ENCODE data around the gene PELI1.

Gene PELI1

DNA sequence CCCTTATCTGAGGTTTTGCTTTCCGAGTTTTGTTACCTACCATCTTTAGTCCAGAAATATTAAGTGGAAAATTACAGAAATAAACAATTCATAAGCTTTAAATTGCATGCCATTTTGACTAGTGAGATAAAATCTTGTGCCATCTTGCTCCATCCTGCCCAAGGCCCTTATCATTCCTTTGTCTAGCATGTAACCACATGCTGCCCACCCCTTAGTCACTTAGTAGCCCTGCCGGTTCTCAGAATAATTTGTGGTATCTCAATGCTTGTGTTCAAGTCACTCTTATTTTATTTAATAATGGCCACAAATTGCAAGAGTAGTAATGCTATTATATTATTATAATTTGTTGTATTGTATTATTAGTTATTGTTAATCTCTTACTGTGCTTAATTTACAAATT lies 88.2 kb downstream of the PELI1 start:
- TF ChIP-seq CTCF (IDR thresholded peaks at IDR 0.05; ENCODE audit: insufficient read depth, low read length, poor library complexity, severe bottlenecking): no peak

DNA sequence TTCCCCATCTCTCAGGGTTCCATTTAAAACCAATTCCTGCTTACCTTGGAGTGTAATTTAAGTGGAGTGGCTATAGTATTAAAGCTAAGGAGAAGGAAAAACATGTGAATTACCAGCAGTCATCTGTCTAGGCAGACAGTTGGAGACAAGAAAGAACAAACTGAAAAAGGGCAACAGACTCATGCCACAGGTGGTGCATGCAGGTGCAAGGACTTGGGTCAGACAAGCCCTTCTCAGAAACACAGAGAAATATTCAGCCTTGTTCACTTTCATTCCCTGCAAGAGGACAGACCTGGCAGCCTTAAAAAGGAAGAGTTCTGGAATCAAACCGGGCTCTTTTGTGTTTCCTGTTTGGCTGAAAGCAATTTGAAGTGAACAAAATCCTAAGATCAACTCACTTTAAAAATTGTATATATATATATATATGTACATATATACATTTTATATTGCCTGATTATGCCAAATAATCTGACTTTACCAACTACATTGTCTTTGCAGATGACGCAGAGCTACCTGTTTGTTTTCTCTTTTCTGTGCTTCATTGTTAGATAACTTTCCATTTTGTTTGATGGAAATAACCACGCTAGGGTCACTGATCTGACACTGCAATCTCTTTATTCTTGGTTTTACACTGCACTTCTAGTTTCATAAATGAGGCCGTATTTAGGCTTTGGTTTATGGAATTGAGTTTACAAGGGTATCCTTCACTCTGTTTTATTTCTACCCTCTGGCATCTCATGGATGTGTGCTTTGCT lies 89.9 kb downstream of the PELI1 start:
- no peaks in the 10 kb centered on the region for H3K36me3 ChIP-seq (ENCODE audit: control insufficient read depth, insufficient read depth, low read length)
- H3K4me3 ChIP-seq (replicated peaks; ENCODE audit: low read depth, low read length): no peak overlapping the region
- no peak for TF ChIP-seq CTCF (IDR thresholded peaks at IDR 0.05; ENCODE audit: insufficient read depth, low read length, poor library complexity, severe bottlenecking)
- H3K27me3 ChIP-seq (replicated peaks; ENCODE audit: control insufficient read depth, insufficient read depth, low read length): no peaks in the 10 kb centered on the region
- no peak for DNase-seq (ENCODE audit: extremely low read depth, insufficient read length)

More for the DNA sequence above, 88.2 kb downstream of the PELI1 start:
- Histone ChIP-seq H3K27me3 (replicated peaks; ENCODE audit: control insufficient read depth, insufficient read depth, low read length) (no peaks in the 10 kb centered on the region), H3K36me3 (ENCODE audit: control insufficient read depth, insufficient read depth, low read length) (no peaks in the 10 kb centered on the region), H3K4me3 (replicated peaks; ENCODE audit: low read depth, low read length) (no peak overlapping the region)
- no peak for DNase-seq (ENCODE audit: extremely low read depth, insufficient read length)

DNA sequence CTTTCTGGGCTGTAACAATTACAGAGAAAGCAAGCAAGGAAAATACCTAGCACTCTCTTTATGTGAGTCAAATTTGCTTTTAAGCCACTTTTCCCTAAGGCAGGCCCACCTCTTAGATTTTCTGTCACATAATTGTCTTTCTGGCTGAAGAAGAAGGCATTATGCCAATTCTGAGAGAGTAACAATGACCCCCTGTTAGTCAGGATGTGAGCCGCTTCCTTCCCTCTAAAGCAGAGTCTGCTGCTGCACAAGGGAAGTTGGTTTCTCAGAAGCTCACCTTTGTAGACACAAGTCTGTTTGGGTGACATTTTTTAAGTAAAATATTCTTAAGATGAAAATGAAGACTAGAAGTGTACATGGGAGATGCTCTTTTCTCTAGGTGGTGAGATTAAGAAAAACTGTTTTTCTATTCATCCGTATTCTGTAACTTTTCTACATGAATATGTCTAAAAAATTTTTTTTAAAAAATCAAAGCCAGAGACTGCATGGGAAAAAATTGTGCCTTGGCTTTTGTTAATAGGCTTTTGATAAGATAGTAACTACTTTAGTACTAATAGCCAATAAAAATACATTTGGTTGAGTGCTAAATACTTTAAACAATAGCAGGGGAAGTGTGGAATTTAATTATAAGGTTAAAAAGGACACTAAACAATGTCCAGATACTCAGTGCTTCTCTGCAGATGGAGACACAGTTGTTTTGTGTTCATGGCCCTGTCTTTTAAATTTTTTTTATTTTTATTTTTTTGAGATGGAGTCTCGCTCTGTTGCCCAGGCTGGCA lies 91.6 kb downstream of the PELI1 start:
- no peak for TF ChIP-seq CTCF (IDR thresholded peaks at IDR 0.05; ENCODE audit: insufficient read depth, low read length, poor library complexity, severe bottlenecking)
- Histone ChIP-seq H3K4me3 (replicated peaks; ENCODE audit: low read depth, low read length) (no peak overlapping the region), H3K36me3 (ENCODE audit: control insufficient read depth, insufficient read depth, low read length) (no peaks in the 10 kb centered on the region), H3K27me3 (replicated peaks; ENCODE audit: control insufficient read depth, insufficient read depth, low read length) (no peaks in the 10 kb centered on the region)
- DNase-seq (ENCODE audit: extremely low read depth, insufficient read length): no peak

- peak; percentile 46 for DNase-seq (ENCODE audit: extremely low read depth, insufficient read length)
- peak; percentile 82 for TF ChIP-seq CTCF (IDR thresholded peaks at IDR 0.05; ENCODE audit: insufficient read depth, low read length, poor library complexity, severe bottlenecking)
- Histone ChIP-seq H3K27me3 (replicated peaks; ENCODE audit: control insufficient read depth, insufficient read depth, low read length) (no peaks in the 10 kb centered on the region), H3K36me3 (ENCODE audit: control insufficient read depth, insufficient read depth, low read length) (no peaks in the 10 kb centered on the region), H3K4me3 (replicated peaks; ENCODE audit: low read depth, low read length) (no peak overlapping the region)
These were observed 94.5 kb downstream of the PELI1 start for GRCh38 chr2:64049633-64050220.

DNA sequence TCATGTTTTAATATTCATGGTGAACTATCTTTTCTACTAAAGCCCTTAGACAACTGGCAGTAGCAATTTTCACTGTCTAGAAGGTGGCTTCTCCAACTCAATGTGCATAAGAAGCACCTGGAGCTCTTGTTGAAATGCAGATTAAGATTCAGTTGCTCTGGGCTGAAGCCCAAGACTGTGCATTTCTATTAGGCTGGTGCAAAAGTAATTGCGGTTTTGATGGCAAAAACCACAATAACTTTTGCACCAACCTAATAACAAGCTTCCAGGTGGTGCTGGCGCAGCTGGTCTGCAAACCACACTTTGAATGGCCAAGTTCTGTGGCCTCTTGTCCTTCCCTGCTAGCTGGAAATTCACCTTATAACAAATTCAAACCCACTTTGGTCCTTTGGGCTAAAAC lies 98.3 kb downstream of the PELI1 start:
- no peak for DNase-seq (ENCODE audit: extremely low read depth, insufficient read length)
- Histone ChIP-seq H3K4me3 (replicated peaks; ENCODE audit: low read depth, low read length) (no peak overlapping the region), H3K27me3 (replicated peaks; ENCODE audit: control insufficient read depth, insufficient read depth, low read length) (no peaks in the 10 kb centered on the region), H3K36me3 (ENCODE audit: control insufficient read depth, insufficient read depth, low read length) (no peaks in the 10 kb centered on the region)
- no peak for TF ChIP-seq CTCF (IDR thresholded peaks at IDR 0.05; ENCODE audit: insufficient read depth, low read length, poor library complexity, severe bottlenecking)
